Islet precursor cell (in vitro differentiated cells): ENCODE measurements around the gene HIVEP1.

Experiments used
- DNase-seq: peaks from one replicate; pipeline ENCODE4 v3.0.0-alpha.2; 2018

The HIVEP1 gene

GRCh38 chr6:12051861-12052368 is 39.8 kb downstream of the HIVEP1 start:
- no peak for DNase-seq

DNA sequence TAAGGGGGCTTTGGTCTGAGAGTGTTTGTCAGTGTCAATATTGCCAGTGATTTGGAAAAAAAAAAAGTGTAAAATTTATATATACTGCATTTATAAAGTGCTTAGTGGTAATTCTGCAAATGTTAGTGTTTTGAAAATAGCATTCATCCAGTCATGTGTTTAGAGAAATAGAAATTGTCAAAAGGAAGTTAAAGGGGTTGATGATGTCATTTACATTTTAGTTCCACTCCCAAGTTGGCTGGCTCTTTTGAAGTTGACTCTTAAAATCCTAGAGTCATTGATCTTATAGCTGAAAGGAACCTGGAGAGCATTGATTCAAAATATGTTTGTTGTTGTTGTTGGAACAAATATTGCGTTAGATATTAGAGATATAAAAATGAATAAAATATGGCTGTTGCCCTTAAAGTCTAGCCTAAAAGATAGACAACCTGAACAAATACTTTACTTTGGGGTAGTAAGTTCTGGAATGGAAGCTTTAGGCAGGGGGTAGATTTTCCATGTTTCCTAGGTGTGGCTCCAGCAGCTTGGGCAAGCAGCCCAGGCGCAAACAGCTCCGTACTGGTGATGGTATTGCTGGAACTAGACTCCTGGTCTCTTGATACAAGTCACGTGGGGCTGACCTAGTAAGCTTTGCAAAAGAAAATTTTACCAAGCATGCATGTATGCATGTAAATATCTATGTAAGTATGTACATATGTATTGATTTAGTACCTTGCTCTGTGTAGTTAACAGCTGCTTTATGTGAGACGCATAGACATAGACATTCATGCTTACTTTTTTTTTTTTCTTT is 46.3 kb downstream of the HIVEP1 start:
- DNase-seq: no peak

DNA sequence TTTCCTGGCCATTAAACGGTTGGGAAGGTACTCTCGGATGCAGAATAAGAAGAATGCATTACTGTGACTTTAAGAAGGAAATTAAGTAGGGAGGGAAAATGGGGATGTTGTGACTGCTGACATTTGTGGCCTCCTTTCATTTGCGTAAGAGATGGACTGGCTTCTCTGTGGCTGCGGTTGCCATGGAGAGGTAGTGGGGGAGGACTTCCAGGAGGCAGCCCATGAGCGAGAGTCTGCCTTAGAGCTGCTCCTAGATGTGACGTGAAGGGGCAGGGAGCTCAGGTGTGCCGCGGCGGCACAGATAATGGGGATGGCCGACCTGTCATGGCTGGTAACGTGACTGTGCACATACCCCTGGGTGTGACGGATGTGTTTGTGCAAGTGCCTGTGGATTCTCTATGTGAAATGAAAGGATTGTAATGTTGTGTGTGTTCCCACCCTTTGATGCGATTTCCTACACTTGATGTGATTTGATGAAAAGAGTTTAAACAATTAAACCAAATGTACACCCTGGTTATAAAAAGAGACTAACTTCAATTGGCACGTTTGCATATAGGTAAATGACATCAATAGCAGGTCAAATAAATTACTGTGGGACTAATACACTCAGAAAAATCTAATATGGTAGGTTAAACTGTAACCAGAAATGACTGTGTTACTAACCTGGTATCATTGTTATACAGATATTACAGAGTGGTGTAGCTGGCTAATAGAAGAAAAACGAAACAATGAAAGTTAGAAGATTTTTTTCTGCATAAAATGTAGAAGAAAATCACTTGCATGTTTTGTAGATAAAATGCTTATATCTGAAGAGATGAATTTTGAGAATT is 48.9 kb downstream of the HIVEP1 start:
- peak; percentile 82 for DNase-seq

DNA sequence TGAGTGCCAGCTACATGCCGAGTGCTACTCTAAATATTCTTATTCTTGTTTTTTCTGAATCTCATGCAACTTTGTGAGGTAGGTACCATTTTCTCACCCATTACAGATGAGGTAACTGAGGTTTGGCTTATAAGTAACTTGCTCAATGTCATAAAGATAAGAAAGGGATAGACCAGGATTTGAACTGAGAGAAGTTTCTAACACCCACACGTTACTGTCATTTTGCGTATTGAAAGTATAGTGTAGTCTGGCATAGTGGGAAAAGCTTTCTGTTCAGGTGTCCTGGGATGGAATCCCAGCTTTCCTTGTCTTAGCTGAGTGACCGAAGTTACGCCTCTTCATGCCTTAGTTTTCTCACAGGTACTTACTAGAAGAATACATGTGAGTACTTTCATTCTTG is 50.5 kb downstream of the HIVEP1 start:
- no peak for DNase-seq

DNA sequence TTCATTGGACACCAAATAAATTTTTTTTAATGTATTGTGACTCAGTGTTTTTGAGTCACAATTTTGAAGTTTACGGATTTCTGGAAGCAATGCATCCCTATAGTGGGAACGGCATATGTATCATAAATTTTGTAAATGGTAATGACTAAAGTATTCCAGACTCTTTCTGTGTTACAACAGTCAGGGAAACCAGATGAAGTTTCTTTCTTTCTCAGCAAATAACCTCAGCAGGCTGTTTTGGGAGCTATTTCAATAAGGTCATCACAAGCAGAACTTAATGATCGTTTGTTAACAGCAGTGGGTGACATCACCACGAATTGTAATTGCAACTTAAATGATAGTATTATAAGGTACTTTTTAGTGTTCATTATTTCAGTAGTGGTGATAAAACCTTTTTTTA is 52.0 kb downstream of the HIVEP1 start:
- DNase-seq: no peak

DNA sequence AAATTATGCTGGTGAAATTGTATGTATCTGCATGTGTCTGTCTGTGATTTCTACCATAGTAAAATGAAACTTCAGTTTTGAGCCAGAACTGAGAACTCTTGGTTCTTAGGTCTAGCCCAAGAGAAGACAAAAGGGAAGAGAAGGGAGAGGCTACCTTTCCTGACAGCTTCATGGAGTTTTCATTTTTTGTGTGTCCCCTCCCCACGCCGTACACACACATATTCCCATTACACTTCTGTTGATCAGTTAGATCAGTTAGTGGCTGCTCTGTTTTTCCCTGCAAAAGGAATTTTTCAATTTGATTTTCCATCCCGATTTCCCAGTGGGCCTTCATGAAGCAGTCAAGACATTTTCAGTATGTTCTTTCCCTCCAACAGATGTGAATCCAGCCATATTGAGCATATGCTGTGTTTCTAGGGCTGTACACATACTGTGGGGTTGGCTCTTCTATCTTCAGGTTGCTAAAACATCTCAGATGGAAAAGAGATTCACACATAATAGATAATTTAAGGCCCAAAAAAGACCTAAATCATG is 52.5 kb downstream of the HIVEP1 start:
- DNase-seq: no peak

DNA sequence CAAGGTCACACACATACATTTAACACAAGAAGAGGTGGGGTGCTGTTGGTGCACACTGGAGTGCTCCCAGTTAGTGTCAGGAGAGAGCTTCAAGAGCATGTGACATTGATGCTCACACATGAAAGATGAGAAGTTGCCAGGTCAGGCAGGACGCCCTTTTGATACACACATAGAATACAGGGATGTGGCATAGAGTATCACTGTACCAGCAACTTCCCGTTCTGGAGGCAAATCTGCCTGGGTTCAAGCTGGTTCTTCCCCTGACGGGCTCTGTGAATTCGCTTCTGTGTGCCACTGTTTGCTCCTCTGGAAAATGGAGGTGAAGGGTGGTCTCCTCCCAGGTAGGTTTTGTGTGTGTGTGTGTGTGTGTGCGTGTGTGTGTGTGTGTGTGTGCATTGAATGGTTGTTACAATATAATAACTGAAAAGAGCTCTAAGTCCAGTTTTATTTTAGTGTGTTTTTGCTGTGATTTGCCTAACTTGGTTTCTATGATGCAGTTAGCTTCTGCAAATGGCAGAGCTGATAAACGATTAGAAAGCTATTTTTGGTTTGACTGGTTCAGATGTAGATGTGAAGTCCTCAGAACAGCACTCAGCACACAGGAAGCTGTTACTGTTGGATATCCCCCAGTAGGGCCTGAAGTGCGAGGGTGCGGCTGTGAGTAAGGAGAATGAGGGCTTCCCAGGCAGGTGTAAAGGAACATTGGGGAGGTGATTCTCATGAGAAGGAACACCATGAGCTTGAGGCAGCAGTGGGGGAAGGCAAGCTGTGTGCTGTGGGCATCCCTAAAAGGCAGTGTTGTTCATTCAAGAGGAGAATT is 53.4 kb downstream of the HIVEP1 start:
- DNase-seq: no peak

GRCh38 chr6:12066297-12066696 is 54.2 kb downstream of the HIVEP1 start:
- DNase-seq: no peak

- no peak for DNase-seq
Measured at GRCh38 chr6:12068899-12069557, 56.9 kb downstream of the HIVEP1 start.

- DNase-seq: no peak
Measured at GRCh38 chr6:12069891-12070529, 57.9 kb downstream of the HIVEP1 start.

DNA sequence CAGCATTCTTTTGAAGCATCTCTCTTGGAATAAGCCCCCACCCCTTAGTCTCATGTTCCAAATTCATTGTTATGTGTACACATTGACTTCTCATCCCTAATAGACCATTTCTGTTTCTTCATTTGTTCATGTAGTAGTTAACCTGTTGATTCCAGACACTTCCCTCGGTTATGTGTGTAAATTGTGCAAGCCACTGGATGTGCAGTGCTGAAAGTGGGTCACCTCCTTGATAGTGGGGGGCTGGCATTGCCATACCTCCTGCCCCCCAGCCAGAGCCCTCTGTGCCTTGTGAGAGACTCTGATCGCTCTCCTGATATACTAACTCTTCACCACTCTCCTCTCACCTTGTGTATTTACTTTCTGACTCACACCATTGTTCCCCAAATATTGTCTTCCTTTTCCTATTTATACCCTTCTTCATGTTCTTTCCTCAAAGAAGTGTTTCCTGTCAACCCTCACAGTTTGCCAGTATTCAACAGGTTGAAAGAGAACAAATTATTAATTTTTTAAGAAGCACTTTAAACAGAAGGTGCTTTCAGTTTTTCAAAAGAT is 59.0 kb downstream of the HIVEP1 start:
- no peak for DNase-seq

DNA sequence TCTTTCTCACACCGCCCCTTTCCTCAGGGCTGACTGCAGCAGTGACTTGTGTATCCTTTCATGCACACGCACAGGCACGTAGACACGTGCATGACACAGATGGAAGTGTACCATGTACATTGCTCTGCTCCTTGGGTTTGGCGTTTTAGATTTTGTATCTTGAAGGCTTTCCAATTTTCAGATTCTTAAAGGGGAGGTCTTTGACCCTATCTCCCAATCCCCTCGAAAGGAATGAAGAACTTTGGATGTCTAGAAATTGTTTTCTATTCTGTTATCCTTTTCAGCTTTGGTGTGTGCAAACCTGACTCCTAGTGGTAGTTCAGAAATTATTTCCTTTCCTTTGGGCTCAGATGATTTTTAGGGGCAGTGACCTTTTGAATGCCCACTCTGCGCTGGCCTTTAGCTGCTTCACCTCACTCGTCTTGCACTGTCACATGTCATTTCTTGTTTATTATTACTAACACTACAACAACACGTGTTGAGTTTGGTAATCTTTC is 63.0 kb downstream of the HIVEP1 start:
- DNase-seq: no peak

- no peak for DNase-seq
Measured at GRCh38 chr6:12077021-12077710, 65.1 kb downstream of the HIVEP1 start.

DNA sequence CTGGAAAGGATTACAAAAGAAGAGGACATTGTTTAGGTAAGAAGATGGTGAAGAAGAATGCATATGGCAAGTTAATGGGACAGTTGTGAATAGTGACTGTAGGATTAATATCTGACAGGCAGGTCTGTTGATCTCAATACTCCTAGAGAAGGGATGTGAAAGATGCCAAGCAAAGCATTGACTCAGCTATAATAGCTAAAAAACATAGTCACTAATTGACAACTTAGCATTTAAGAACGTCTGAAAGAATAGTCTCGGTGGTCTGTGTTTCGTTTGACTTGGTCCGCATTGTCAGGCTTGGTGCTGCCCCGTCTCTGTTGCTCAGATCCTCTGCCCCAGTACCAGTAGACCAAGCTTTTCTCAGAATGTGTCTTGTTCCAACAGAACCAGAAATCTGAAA is 65.9 kb downstream of the HIVEP1 start:
- no peak for DNase-seq

DNA sequence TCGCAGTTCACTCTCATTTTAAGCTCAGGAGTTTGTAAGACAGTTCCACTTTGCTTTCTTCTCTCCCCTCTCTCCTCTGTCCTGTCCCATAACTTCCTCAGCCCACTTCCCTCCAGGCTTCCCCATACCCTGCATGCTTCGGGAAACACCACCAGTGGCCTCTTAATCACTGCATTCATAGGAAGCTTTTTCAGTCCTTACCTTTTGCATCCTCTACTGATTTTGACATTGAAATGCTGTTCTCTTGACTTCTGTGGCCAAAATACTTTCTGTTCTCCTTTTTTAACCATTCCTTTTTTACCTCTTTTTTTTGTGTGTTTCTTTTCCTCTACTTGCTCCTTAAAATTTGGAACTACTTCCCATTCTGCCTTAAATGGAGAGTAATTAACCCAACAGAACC is 69.7 kb downstream of the HIVEP1 start:
- no peak for DNase-seq

DNA sequence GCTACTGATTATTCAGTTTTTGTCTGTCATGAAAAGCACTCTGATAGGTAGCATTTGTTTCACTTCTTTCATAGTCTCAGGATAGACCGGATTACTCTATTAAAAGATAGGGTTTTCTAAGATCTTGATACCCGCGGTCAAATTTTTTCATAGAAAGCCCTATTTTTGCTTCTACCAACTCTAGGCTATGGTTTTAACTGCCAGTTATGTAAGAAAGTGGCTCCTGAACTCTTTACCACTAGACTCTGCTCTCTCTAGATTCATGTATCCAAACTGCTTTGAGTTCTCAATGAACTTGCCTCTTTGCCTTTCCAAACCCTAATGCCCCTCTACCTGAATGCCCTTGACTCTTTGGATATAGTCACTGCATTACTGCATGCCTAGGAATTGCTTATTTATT is 70.3 kb downstream of the HIVEP1 start:
- no peak for DNase-seq

DNA sequence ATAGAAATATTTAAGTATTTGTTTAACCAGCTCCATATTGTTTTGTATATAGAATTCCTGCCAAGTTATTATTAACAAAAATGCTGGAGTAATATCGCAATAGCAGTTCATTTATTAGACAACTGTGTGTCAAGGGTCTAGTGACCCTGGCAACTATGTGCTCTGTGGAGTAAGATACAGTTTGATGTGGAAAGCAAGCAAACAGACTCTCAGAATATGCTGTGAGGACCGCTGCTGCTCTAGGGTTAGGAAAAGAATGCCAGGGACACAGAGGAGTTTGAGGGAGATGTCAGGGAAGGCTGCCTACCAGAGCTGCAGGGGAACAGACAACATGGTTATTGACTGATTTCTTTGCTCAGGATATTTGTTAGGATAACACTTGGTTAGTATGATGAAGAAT is 71.2 kb downstream of the HIVEP1 start:
- DNase-seq: no peak

DNA sequence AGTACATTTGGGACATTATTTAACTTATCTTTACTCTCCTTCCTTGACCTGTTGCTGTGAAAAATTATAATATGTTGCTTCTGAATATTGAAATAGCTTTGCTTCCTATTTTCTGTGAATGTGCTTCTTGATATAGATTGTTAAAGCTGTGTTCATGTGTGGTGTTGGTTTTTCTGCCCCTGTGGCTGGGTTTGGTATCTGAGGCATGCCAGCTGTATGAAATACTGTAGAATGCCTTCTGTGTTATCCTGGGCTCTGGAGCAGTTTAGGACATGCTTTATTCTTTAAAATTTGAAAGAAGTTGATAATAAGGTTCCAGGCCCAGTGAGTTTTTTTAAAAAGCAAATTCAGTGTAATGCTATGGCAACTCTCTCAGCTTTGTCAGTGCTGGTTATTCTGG is 71.7 kb downstream of the HIVEP1 start:
- no peak for DNase-seq

DNA sequence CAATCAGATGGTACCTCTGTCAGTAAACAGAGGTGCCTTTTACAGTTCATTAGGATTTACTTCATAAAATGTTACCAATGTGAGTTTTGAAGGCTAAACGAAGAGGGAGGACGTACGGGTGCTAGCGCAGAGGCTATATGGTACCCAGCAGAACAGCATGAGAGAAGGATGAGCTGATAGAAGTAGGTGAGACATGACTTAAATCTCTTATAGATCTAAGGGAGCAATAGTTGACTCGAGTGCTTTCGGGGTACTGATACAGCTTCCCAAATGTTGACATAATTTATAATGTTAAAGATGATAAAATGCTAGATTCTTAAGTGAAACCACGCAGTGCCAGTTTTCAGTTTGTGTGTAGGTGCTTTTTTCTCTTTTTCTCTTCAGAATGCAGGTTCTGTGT is 72.6 kb downstream of the HIVEP1 start:
- DNase-seq: no peak

DNA sequence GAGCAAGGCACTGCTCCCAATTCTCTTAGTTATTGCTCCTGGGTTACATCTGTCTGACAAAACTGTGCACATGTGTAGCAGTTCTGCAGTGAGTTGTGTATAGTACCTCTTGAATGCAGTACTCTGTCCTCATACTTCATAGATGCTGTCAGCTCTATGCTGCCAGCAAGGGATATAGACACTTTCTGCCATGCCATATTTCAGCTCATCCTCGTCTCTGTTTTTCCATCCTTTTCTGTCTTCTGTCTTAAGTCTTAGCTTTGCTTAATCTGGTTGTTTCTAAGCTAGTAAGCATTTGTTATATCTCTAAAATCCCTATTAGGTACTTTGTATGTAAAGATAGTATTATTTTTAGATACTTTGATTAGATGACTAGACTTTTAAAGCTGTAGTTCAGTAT is 76.4 kb downstream of the HIVEP1 start:
- DNase-seq: no peak

DNA sequence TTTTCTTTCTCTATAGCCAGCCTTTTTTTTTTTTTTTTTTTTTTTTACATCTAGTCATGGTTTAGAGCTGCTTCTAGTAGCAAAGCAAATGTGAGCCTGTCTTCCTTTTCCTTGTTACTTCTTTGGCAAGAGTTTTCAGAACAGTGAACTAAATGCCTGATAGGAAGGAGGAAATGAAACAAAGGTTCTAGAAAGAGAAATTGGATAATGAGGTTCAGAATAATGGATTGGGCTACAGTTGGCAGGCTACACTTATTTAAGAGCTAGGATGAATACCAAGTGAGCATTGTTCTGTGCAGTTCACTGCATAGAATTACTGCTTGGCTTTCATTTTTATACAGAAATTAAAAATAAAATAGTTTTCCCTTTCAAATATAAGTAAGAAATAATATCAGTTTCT is 78.6 kb downstream of the HIVEP1 start:
- no peak for DNase-seq
